Astrocyte of the cerebellum (primary cell): ENCODE measurements around the gene SMARCA5.

Experiments used
- DNase-seq: peaks from one replicate; pipeline ENCODE4 v3.0.0-alpha.2; 2011; ENCODE audit warnings: low read depth
- H3K4me3 ChIP-seq: 2 replicates; pipeline ENCODE4 v1.5.1; 2011; ENCODE audit warnings: mild to moderate bottlenecking, low read depth, low read length, moderate library complexity
- CTCF ChIP-seq: IDR thresholded peaks from 2 replicates; pipeline ENCODE4 v1.5.1; 2012; ENCODE audit warnings: low read length, low read depth, moderate library complexity, mild to moderate bottlenecking; ENCODE audit errors: missing control alignments
- in situ Hi-C: cut with HindIII; loops from 2 replicates; pipeline ENCODE4 v1.10.0; 2017; ENCODE audit warnings: low sequenced_read_pairs

SMARCA5 gene

GRCh38 chr4:143555676-143556075, 42.2 kb downstream of the SMARCA5 start:
- H3K4me3 ChIP-seq: no peak overlapping the region
- no peak for DNase-seq
- in situ Hi-C loops: no loop called here
- TF ChIP-seq CTCF: no peak

- TF ChIP-seq CTCF: no peak
- no peak overlapping the region for H3K4me3 ChIP-seq
- no peak for DNase-seq
- in situ Hi-C loops: no loop called here
These were observed 44.8 kb downstream of the SMARCA5 start for GRCh38 chr4:143558286-143558685.

- peak overlapping the region; percentile 48 for H3K4me3 ChIP-seq
- in situ Hi-C loops: no loop called here
- TF ChIP-seq CTCF: peak; percentile 68
- peak; percentile 24 for DNase-seq
These were observed 45.6 kb downstream of the SMARCA5 start for GRCh38 chr4:143558823-143559756.

- DNase-seq: no peak
- in situ Hi-C loops: no loop called here
- H3K4me3 ChIP-seq: peak overlapping the region; percentile 48
- TF ChIP-seq CTCF: no peak
These were observed 46.2 kb downstream of the SMARCA5 start for GRCh38 chr4:143559757-143560147.

GRCh38 chr4:143564472-143564871, 51.0 kb downstream of the SMARCA5 start:
- no peak for TF ChIP-seq CTCF
- no peak overlapping the region for H3K4me3 ChIP-seq
- no peak for DNase-seq
- in situ Hi-C loops: no loop called here

- in situ Hi-C loops: no loop called here
- no peak for DNase-seq
- H3K4me3 ChIP-seq: no peak overlapping the region
- TF ChIP-seq CTCF: no peak
These were observed 61.8 kb downstream of the SMARCA5 start for GRCh38 chr4:143575331-143575730.
